Measurements from ENCODE around the gene DDX39B.
"Not testable (repeated sequence)": the region's sequence is repeated elsewhere in the genome, so short reads cannot be mapped to it uniquely, and the experiment has no call there.

DNA sequence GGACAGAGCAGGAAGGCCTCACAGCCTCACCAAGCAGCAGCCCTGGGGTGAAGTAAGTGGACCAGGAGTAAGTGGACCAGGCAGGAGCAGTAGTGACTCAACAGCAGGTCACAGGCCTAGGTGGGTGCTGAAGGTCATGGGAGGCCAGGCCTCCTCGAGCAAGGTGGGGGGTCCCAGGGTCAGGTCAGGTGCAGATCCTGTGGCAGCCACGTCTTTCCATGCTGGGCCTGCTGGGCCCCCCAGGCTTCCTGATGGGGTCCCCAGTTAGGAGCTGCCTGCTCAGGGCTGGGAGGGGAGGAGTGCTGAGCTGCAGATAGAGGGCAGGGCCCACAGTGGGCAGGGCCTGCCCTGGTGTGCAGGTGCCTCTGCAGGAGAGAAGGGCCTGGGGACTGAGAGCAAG lies 32.8 kb downstream of the DDX39B start:
- TF ChIP-seq, protein P1, sequence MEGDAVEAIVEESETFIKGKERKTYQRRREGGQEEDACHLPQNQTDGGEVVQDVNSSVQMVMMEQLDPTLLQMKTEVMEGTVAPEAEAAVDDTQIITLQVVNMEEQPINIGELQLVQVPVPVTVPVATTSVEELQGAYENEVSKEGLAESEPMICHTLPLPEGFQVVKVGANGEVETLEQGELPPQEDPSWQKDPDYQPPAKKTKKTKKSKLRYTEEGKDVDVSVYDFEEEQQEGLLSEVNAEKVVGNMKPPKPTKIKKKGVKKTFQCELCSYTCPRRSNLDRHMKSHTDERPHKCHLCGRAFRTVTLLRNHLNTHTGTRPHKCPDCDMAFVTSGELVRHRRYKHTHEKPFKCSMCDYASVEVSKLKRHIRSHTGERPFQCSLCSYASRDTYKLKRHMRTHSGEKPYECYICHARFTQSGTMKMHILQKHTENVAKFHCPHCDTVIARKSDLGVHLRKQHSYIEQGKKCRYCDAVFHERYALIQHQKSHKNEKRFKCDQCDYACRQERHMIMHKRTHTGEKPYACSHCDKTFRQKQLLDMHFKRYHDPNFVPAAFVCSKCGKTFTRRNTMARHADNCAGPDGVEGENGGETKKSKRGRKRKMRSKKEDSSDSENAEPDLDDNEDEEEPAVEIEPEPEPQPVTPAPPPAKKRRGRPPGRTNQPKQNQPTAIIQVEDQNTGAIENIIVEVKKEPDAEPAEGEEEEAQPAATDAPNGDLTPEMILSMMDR (conservative IDR thresholded peaks at IDR 0.05; ENCODE audit: low read depth, low read length): not testable (repeated sequence)
- not testable (repeated sequence) for TF ChIP-seq RFX5 (IDR thresholded peaks at IDR 0.05; ENCODE audit: low read depth, low read length); POLR2A (IDR thresholded peaks at IDR 0.05; ENCODE audit: low read depth, low read length); CEBPB (IDR thresholded peaks at IDR 0.05; ENCODE audit: low read depth, low read length); RAD21 (IDR thresholded peaks at IDR 0.05; ENCODE audit: low read length); MAFK (IDR thresholded peaks at IDR 0.05; ENCODE audit: low read depth, low read length)
